NCI-H187 treated with DMSO at 0.1 percent for 48 hours (cell line): ENCODE measurements around the gene PAX8.
"Not testable (repeated sequence)": the region's sequence is repeated elsewhere in the genome, so short reads cannot be mapped to it uniquely, and the experiment has no call there.

Experiments
- DNase-seq: peaks from one replicate; lab custom pipeline; 2025; lab: John Stamatoyannopoulos, UW

The PAX8 gene

DNA sequence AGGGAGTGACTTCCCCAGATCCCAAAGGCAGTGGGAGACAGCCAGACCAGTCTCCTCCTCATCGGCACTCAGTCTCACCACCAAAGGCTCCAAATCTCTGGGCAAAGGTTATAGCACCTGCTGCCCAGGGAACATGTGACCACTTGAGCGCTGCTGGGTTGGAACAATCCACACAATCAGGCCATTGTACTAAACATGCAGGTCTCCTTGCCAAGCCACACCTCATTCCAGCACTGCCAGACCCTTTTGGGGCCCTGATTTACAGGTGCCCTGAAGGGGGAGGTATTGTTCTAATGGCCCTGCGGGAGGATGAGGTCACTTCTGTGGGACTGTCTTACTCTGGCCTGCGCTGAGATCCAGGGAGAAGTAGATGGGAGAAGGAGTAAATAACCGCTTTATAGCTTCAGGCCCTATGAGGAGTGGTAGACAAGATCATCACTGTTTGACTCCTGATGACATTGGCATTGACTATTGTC, 10.0 kb upstream of the PAX8 start:
- not testable (repeated sequence) for DNase-seq

GRCh38 chr2:113288117-113288673, 9.5 kb upstream of the PAX8 start:
- DNase-seq = not testable (repeated sequence)

DNA sequence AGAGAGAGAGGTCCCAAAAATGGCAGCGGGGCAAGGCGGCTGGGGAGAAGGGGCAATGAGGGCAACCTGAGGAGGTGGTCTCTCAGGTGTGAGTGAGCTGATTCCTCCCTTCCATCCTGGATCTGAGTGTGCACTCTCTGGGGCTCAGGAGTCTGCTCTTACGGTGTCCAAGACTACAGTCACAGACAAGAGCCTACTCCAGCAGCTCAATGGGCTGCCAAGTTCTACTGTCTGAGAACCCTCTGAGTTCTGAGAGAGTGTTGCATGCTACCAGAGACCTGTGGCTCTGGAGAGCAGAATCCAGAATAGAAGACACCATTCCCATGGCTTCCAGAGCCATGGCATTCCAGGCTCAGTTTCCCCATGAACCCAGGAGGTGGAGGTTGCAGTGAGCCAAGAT, 7.1 kb upstream of the PAX8 start:
- DNase-seq = no peak

DNA sequence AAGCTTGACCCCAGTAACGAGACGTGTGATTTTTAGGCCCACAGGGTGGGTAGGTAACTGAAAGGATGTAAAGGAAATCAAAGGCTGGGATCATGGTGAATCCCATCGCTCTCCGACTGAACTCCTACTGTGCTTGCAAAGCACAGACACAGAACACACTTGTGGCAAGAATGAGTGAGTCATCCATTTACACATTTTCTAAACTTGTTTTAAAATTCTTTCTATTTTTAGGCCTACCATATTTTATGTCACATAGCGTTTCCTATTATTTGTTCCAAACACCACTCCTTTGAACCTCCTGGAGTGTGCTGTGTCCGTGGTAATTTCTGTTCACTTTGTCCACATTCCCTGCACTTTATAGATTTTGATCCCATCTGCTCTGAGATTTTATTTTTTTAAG, 6.3 kb upstream of the PAX8 start:
- DNase-seq = not testable (repeated sequence)

GRCh38 chr2:113284476-113284875, 5.8 kb upstream of the PAX8 start:
- DNase-seq = no peak

DNA sequence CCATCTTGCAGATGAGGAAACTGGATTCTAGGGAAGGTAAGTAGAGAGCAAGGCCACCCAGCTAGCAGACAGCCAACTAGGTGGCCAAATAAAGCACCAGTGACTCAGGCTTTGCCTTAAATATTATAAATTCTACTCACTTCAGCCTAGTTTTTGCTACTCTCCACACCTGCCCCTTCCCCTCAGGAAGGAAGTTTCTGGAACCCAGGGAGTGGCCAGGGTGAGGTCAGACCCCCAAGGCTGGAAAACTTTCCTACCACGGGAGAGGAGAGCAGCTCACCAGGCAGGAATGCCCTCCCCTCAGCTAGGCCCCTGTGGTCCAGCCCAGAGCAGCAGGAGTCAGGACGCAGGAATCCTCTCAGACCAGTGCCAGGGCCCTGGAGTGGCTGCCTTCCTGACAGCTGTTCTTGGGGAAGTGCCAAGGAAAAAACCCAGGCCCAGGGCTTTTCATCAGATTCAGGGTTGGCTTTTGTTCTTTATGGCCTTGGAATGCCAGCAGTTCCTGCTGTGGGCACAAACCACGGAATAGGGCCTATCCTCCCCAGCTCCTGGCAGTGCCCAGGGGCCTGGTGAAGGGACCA, 5.1 kb upstream of the PAX8 start:
- no peak for DNase-seq

DNA sequence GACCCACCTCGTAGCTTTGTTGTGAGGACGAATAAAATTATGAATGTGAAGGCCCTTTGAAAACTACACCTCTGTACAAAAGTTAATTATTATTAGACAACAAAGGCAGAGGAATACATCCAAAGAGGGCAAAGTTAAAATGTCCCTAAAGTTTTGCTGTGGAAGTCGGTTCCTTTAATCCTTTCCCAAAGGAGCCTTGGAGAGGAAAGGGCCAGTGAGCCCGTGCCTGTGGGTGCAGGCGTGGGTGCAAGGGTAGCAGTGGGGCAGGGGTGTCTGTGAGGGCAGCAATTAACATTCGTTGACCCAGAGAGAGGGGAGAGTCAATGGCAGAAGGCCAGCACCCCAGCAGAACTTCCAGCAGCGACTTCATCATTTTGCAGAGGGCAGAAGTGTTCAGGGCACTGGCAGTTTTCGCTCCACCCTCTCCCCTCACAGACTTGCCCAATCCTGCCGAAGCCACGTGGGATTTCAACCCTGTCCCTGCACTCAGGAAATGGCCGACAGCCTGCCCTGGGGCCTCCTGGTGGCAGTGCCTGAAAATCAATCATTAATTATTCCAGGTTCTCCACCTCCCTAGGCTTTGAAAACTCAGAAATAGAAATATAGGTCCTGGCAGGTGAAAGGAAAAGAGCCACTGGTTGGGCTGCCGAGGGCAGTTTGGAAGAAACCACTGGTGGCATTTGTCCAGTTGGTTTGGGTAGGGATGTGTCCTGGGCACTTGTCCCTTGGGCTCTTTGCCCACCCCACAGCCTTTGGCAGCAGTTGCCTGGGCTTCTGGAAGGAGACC, 4.2 kb upstream of the PAX8 start:
- no peak for DNase-seq

GRCh38 chr2:113281910-113282746, 3.4 kb upstream of the PAX8 start:
- DNase-seq = no peak

GRCh38 chr2:113278073-113278741, 514 bp downstream of the PAX8 start:
- DNase-seq = no peak

GRCh38 chr2:113277474-113278072, 1.1 kb downstream of the PAX8 start:
- DNase-seq = no peak

GRCh38 chr2:113276761-113277425, 1.8 kb downstream of the PAX8 start:
- no peak for DNase-seq

DNA sequence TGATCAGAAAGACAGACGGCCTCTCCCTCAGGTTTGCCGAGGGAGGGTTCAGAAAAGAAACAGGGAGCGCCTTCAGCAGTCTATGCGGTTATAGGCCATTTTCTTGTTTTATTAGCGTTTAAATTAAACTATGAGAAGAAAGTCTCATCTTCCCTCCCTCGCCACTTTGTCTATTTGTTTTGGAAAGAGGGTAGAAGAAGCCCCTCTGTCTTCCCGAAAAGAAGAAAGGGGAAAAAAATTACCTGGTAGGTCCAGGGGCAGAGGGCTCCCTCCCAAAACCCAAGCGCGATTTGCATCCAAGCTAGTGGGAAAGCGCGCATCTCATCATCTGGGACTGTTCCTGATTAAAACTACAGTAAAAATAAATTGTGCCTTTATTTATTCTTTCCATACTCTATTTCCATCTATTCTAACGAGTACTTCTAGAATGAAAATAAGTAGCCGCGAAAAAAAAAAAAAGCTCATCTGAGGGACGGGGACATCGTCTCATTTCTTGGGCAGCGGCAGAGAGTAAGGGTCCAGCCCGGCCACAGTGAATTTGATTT, 2.4 kb downstream of the PAX8 start:
- no peak for DNase-seq

- DNase-seq = no peak
These were observed 3.0 kb downstream of the PAX8 start for GRCh38 chr2:113275556-113276215.

DNA sequence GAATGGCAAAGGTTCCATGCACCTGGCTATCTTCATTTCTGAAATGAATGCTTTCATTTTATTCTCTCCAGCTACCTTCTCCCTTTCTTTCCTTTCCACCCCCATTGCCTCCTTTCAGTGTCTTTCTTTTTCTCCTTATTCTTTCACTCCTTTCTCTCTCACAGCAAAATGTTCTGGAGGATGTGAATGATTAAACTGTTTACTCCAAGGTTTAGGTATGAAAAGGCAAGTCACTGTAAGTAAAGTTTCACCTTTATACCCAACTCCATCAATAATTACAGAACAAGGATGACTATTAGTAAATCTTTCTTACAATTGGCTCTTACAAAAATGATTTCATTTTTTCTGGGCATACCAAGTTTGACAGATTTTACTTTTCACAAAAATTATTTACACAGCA, 4.3 kb downstream of the PAX8 start:
- no peak for DNase-seq

GRCh38 chr2:113273981-113274380, 4.7 kb downstream of the PAX8 start:
- no peak for DNase-seq

DNA sequence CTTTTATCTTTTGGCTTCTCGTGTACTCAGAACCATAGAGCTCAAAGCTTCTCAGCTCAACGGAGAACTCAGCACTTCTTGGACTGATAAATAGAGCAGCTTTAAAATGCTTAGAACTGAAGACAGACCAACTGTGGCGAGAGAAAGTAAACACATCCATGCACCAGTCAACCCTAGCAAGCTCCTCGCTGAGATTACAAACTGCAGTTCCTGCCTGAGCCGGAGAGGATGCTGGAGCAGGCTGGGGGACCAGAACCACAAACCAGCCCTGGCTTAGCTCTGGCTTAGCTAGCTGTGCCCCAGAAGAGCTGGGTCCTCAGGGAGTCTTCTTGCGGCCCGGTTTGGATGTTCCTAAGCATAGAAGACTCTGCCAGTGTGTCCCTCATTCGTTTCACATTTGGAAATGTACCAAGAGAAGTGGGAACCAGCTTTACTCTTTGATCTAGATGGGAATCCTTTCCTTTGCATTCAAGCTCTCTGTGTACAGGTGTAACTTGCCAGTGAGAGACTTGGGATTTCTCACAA, 5.6 kb downstream of the PAX8 start:
- DNase-seq = no peak

DNA sequence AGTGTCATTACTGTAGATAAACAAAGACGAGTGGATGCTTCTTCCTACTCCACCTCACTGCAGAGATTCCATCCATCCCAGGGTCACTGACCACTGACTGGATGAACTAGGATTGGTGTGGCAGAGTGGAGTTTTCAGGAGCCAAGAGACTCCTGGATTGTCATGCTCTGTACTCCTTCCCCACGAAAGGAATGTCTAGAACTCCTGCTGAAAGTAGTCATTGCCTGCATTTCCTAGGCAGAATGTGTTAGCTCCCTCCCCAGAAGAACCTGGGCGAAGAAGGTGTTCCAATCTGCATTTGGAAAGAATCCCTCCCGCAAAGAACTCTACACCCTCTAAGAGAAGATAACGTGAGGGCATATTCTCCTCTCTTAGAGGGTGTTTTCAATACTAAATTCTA, 6.2 kb downstream of the PAX8 start:
- no peak for DNase-seq

DNA sequence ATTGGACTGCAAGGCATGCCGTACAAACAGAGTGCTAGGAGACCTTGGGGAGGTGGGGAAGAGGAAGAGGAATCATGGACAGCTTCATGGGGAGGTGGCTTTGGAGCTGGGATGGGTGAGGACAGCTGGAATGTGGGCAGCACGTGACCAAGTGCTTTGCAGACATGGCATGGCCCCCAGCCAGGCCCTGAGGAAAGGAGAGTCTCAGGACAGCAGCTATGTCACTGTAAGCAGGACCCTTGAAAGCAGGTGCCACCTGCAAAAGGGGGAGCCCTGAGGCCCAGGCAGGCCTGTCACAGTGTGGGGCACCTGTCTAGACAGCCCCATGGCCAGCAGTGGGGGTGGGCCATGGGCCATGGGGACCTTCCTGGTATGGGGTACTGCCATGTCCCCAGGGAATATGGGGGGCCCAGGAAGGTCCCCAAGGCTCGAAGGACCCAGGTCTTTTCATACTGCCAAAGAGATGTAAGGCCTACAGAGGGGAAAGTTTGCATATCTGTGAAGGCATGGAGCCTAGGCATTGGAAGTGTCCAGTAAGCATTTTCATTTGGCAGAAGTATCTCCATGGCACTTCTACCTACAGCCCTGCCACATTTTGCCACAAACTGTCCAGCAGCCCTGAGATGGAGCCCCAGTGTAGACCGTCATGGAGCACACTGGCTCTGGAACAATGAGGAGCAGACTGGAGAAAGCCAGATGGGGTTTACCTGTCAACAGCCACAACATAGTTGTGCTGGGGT, 9.9 kb downstream of the PAX8 start:
- no peak for DNase-seq

GRCh38 chr2:113266431-113266830, 12.3 kb downstream of the PAX8 start:
- DNase-seq = no peak
